Kidney (tissue), 14 donors: ENCODE results near the gene MEI1. TPM values are rescaled to one million over a fixed set of nuclear protein-coding genes. Genes with fewer than 3 reads are reported as not detected.

Source experiments
- DNase-seq, 5 donors: peaks; one replicate each; pipeline ENCODE4 v3.0.0-alpha.2; 2013 to 2020
- FAIRE-seq: peaks from 2 replicates; lab custom pipeline; 2012; peaks lifted over from hg19 to GRCh38; lab: Jason Lieb, UNC
- H3K27ac ChIP-seq, 2 donors: one replicate each; pipeline ENCODE4 v1.7.0; 2013; ENCODE audit warnings: low read depth in 2 of 2, low read length in 2 of 2, inconsistent platforms in 1 of 2
- H3K27me3 ChIP-seq: one replicate; pipeline ENCODE4 v1.7.1; 2013; ENCODE audit warnings: low read length, inconsistent platforms; ENCODE audit not compliant: control insufficient read depth, insufficient read depth
- H3K36me3 ChIP-seq, 3 donors: one replicate each; pipeline versions ENCODE4 v1.7.0 to v1.7.1; 2013; ENCODE audit warnings: low read length in 3 of 3, control low read depth in 1 of 3, inconsistent platforms in 1 of 3; ENCODE audit not compliant: insufficient read depth in 3 of 3, control insufficient read depth in 2 of 3
- H3K4me1 ChIP-seq, 3 donors: one replicate each; pipeline versions ENCODE4 v1.7.0 to v1.7.1; 2013; ENCODE audit warnings: low read length in 3 of 3, inconsistent platforms in 1 of 3, low read depth in 1 of 3; ENCODE audit not compliant: control insufficient read depth in 2 of 3, insufficient read depth in 2 of 3
- H3K4me3 ChIP-seq, 3 donors: one replicate each; pipeline versions ENCODE4 v1.7.0 to v1.8.1; 2013; ENCODE audit warnings: low read length in 3 of 3, control low read depth in 1 of 3, inconsistent platforms in 1 of 3
- H3K9ac ChIP-seq, 3 donors: one replicate each; pipeline versions ENCODE4 v1.7.0 to v1.7.1; 2013; ENCODE audit warnings: low read length in 3 of 3, control low read depth in 1 of 3, inconsistent platforms in 1 of 3
- H3K9me3 ChIP-seq, 3 donors: one replicate each; pipeline versions ENCODE4 v1.7.0 to v1.7.1; 2013; ENCODE audit warnings: low read length in 3 of 3, control low read depth in 1 of 3, inconsistent platforms in 1 of 3; ENCODE audit not compliant: control insufficient read depth in 2 of 3, insufficient read depth in 1 of 3
- intact Hi-C: fragments of 100-400 bp; cut with DNase I; formaldehyde crosslinking; loops from one replicate; pipeline ENCODE4 v1.11.1; 2022
- polyA plus RNA-seq: library from polyadenylated mRNA; stranded (reverse); fragments of 350-450 nt; fragmentation: Illumina TruSeq; extraction: RNeasy Lipid Tissue Mini Kit (QIAGEN cat#74804); gene quantifications from one replicate; pipeline ENCODE4 v1.2.3, GENCODE V29; 2014; ENCODE audit warnings: low read depth, low replicate concordance; ENCODE audit not compliant: insufficient read depth
- total RNA-seq: library from RNA; stranded (reverse); fragmentation: NEBNext Ultra II Directional; extraction: Animal tissue kit (Norgen Biotek cat#: 25700); gene quantifications from one replicate; pipeline ENCODE4 v1.2.1, GENCODE V29; 2021
- TF ChIP-seq, protein P1 (sequence below): IDR thresholded peaks from 3 replicates; pipeline ENCODE4 v1.5.1; 2012; ENCODE audit warnings: mild to moderate bottlenecking, moderate library complexity, borderline replicate concordance; ENCODE audit not compliant: insufficient read depth; ENCODE audit errors: extremely low read depth
- donor health status: control.
- donor health status: control.
- donor health status: control.
- donor health status: control.
- donor health status: control.
- donor health status: DM: yes; HTN: yes; CAD: no.
- donor health status: Normal renal cell carcinoma (clear cell type).

The MEI1 gene
- total and polyA plus RNA-seq, 2 donors from 2014 or later, result 2.4 to 14.6 TPM

- H3K9me3 ChIP-seq, result no peaks in the 10 kb centered on the region
These were observed 17.7 kb upstream of the MEI1 start for GRCh38 chr22:41681616-41682015.

GRCh38 chr22:41682033-41682807, 17.1 kb upstream of the MEI1 start:
- H3K4me1 ChIP-seq, result peaks cover 0 to 2% (median 0%) of the 10 kb centered on the region in 3 donors
- H3K9ac ChIP-seq, result peak overlapping the region; percentile 59 to 88 (median 87)
- FAIRE-seq (no peak), DNase-seq (peak; percentile 91 to 95 (median 93))
- TF ChIP-seq, protein P1, sequence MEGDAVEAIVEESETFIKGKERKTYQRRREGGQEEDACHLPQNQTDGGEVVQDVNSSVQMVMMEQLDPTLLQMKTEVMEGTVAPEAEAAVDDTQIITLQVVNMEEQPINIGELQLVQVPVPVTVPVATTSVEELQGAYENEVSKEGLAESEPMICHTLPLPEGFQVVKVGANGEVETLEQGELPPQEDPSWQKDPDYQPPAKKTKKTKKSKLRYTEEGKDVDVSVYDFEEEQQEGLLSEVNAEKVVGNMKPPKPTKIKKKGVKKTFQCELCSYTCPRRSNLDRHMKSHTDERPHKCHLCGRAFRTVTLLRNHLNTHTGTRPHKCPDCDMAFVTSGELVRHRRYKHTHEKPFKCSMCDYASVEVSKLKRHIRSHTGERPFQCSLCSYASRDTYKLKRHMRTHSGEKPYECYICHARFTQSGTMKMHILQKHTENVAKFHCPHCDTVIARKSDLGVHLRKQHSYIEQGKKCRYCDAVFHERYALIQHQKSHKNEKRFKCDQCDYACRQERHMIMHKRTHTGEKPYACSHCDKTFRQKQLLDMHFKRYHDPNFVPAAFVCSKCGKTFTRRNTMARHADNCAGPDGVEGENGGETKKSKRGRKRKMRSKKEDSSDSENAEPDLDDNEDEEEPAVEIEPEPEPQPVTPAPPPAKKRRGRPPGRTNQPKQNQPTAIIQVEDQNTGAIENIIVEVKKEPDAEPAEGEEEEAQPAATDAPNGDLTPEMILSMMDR, result no peak
- intact Hi-C loops, result no loop called here
- peak overlapping the region; percentile 77 to 90 (median 82) for H3K4me3 ChIP-seq
- no peaks in the 10 kb centered on the region for H3K9me3 ChIP-seq
- H3K27me3 ChIP-seq, result no peaks in the 10 kb centered on the region
- H3K36me3 ChIP-seq, result peaks cover 5 to 19% (median 9%) of the 10 kb centered on the region in 3 donors
- H3K27ac ChIP-seq, result peak overlapping the region; percentile 76 to 80

More at GRCh38 chr22:41681616-41682015, 17.7 kb upstream of the MEI1 start:
- Histone ChIP-seq H3K27ac (no peak overlapping the region), H3K36me3 (peaks cover 5 to 19% (median 9%) of the 10 kb centered on the region in 3 donors), H3K4me1 (no peaks in the 10 kb centered on the region), H3K9ac (peak overlapping the region in 2 of 3 donors; percentile 87 to 88), H3K4me3 (peak overlapping the region; percentile 77 to 90 (median 82)), H3K27me3 (no peaks in the 10 kb centered on the region)
- intact Hi-C loops, result no loop called here
- no peak for FAIRE-seq
- TF ChIP-seq, protein P1, result no peak
- peak in 1 of 5 donors; percentile 19 for DNase-seq

GRCh38 chr22:41683052-41683451, 16.3 kb upstream of the MEI1 start:
- Histone ChIP-seq H3K27ac (peak overlapping the region in 1 of 2 donors; percentile 80), H3K9ac (no peak overlapping the region), H3K9me3 (no peaks in the 10 kb centered on the region), H3K27me3 (no peaks in the 10 kb centered on the region), H3K4me3 (peak overlapping the region in 1 of 3 donors; percentile 77), H3K4me1 (peaks cover 0 to 6% (median 5%) of the 10 kb centered on the region in 3 donors), H3K36me3 (peaks cover 5 to 19% (median 9%) of the 10 kb centered on the region in 3 donors)
- DNase-seq (no peak), FAIRE-seq (no peak)
- intact Hi-C loops, result no loop called here
- TF ChIP-seq, protein P1, result no peak
